GM18951 (cell line): ENCODE data around the gene CENPVL1.
"Not testable (repeated sequence)": the region's sequence is repeated elsewhere in the genome, so short reads cannot be mapped to it uniquely, and the experiment has no call there.

Source experiments
- POLR2A ChIP-seq: IDR thresholded peaks from 4 replicates; pipeline ENCODE4 v1.6.1; 2011; ENCODE audit warnings: mild to moderate bottlenecking; ENCODE audit not compliant: insufficient read length, insufficient read depth; ENCODE audit errors: extremely low read depth
- in situ Hi-C: fragments of 300-500 bp; cut with MboI; formaldehyde crosslinking; loops from one replicate; pipeline ENCODE4 v1.12.0; 2022; ENCODE audit warnings: low sequenced_read_pairs, mixed read lengths, inconsistent platforms; ENCODE audit not compliant: unreplicated experiment

The CENPVL1 gene

DNA sequence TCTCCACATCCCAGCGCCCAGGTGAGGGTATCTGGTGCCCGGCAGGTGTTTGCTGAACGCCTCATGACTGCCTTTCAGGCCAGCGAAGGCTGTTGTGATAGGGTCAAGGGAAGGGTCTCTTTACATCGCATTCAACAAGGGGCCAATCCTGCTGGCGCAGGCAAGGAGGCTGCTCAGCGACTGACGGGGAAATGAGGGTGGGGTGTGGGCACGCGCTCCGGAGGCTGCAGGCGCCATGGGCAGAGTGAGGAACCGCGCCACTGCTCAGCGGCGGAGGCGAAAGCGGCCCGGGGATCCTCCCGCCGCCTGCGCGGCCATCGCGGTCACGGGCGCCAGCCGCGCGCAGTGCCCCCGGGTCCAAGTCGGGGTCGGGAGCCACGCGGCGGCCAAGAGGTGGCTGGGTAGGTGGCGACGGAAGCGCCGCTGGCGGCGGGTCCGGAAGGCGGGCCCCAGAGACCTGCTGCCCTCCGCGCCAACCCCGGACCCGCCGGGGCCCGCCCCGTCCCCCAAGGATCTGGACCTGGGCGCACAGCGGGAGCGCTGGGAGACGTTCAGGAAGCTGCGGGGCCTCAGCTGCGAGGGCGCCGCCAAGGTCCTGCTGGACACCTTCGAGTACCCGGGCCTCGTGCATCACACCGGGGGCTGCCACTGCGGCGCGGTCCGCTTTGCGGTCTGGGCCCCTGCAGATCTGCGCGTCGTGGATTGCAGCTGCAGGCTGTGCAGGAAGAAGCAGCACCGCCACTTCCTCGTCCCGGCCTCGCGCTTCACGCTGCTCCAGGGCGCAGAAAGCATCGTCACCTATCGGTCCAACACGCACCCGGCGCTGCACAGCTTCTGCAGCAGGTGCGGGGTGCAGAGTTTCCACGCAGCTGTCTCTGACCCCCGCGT, at the start of gene CENPVL1:
Gene CENPVL1 (plus strand): TSS at position 236 of the 888 bp plus-strand sequence. CDS start 0 bp downstream, at position 236.
- in situ Hi-C loops, result not testable (repeated sequence)

DNA sequence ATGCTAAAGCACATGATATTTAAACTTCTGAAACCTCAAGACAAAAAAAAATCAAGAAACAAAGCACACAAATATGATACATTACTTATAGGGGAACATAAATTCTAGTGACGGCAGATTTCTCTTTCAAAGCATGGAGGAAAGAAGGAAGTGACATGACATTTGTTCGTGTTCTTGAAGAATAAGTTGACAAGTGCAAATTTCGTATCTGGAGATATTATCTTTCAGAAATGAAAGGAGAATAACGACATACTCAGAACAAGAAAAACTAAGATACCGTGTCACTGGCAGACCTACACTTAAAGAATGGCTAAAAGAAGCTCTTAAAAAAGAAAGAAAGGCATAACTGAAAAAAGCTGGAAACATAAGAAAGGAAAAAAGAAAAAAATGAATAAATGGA, 44.3 kb upstream of the CENPVL1 start:
- in situ Hi-C loops, result no loop called here
- TF ChIP-seq POLR2A, result no peak

DNA sequence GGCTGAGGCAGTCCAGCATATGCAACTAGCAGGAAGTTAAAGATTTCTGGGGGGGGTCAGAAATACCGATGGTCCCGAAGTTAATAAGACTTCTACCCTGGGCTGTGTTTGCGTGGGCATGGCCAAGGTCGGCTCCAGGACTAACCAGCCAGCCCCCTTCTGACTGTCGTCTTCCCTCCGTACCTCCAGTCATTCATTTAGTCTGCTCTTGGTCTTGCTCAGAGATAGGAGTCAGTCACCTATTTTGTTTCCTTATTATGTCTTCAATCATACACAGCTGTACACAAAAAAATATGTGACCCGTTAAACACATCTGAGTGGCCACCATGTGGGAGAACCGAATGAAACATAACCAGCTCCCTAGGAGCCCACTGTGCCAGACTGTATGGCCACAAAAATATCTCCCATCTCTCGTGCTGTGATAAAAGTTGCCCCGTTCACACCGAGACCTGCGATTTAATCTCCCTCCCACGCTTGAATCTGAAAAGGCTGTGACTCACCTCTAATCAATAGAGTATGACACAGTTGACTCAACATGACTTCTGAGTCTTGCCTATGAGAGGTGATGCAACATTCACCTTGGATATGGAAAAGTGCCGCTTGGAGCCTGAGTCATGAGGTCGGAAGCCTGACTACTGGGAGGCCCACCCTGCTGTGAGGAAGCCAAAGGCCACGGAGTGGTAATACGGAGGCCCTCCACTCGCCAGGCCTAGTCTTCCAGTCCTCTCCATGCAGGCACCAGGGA, 30.5 kb upstream of the CENPVL1 start:
- in situ Hi-C loops, result not testable (repeated sequence)

DNA sequence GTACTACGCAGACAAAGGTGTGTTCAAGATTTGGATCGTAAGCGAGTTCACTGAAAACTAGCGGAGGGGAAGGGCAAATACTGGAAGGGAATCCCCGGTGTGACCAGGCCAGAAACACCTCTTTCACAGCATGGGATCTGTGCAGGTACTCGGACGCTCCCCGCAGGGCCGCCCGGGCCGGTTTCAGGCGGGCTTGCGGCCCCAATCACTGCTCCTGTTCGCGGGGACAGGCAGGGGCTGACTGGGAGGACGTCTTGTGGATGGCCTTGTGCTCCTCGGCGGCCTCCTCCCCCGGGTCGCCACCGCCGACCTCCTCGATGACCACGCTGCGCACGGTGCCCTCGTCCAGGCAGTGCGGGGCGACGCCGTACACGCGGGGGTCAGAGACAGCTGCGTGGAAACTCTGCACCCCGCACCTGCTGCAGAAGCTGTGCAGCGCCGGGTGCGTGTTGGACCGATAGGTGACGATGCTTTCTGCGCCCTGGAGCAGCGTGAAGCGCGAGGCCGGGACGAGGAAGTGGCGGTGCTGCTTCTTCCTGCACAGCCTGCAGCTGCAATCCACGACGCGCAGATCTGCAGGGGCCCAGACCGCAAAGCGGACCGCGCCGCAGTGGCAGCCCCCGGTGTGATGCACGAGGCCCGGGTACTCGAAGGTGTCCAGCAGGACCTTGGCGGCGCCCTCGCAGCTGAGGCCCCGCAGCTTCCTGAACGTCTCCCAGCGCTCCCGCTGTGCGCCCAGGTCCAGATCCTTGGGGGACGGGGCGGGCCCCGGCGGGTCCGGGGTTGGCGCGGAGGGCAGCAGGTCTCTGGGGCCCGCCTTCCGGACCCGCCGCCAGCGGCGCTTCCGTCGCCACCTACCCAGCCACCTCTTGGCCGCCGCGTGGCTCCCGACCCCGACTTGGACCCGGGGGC, 28.2 kb upstream of the CENPVL1 start:
- in situ Hi-C loops, result not testable (repeated sequence)

DNA sequence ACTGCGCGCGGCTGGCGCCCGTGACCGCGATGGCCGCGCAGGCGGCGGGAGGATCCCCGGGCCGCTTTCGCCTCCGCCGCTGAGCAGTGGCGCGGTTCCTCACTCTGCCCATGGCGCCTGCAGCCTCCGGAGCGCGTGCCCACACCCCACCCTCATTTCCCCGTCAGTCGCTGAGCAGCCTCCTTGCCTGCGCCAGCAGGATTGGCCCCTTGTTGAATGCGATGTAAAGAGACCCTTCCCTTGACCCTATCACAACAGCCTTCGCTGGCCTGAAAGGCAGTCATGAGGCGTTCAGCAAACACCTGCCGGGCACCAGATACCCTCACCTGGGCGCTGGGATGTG, 27.6 kb upstream of the CENPVL1 start, which contains the start of gene CENPVL2:
Gene CENPVL2 (minus strand): TSS at position 112 of the 343 bp plus-strand sequence. CDS start 0 bp downstream, at position 112.
- in situ Hi-C loops, result not testable (repeated sequence)

DNA sequence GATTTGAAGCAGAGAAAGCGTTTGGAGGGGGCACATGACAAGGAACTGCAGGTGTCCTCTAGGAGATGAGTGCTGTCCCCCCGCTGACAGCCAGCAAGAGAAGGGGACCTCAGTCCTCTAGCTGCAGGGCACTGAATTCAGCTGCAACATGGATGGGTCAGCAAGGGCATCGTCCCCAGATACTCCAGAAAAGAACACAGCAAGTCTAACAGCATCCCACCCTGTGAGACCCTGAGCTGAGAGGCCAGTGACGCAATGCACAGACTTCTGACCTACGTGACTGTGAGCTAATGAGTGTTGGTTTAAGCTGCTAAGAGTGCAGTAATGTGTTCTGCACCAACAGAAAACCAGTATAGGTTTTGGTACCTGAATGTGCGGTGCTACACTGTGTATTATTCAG, 16.1 kb upstream of the CENPVL1 start:
- in situ Hi-C loops, result no loop called here
- no peak for TF ChIP-seq POLR2A

DNA sequence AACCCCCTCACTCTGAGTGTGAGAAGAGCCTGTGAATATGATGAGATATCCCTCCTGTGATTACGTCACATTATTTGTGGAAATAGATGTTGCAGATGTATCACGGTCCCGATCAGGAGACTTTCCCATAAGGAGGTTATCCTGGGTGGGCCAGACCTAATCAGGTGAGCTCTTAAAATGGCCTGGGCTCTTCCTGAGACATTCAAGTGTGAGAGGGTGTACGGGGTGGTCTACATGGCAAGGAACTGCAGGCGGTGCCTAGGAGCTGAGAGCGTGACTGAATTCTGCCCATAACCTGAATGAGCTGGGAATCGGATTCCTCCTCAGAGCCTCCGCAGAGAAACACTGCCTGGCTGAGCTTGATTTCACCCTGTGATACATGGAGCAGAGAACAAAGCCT, 12.9 kb upstream of the CENPVL1 start:
- in situ Hi-C loops, result no loop called here
- TF ChIP-seq POLR2A, result no peak

DNA sequence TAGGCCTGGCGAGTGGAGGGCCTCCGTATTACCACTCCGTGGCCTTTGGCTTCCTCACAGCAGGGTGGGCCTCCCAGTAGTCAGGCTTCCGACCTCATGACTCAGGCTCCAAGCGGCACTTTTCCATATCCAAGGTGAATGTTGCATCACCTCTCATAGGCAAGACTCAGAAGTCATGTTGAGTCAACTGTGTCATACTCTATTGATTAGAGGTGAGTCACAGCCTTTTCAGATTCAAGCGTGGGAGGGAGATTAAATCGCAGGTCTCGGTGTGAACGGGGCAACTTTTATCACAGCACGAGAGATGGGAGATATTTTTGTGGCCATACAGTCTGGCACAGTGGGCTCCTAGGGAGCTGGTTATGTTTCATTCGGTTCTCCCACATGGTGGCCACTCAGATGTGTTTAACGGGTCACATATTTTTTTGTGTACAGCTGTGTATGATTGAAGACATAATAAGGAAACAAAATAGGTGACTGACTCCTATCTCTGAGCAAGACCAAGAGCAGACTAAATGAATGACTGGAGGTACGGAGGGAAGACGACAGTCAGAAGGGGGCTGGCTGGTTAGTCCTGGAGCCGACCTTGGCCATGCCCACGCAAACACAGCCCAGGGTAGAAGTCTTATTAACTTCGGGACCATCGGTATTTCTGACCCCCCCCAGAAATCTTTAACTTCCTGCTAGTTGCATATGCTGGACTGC, 2.8 kb downstream of the CENPVL1 start:
- in situ Hi-C loops, result not testable (repeated sequence)

DNA sequence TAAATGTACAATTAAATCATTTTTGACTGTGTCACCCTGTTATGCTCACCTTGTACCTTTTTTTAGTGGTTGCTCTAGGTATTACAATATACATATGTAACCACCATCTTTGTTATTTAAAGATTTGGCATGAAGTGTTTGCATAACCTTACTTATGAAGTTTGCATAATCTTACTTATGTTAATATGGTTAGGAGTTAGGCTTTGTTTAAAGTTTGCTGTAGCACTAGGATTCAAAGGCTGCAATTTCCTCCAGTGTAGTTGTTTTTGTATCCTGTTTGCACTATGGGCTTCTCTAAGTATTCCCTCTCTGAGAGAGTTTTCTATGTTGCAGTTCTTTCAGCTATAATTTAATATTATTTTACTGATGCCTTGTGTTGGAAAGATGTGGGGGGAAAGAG, 17.9 kb downstream of the CENPVL1 start:
- no peak for TF ChIP-seq POLR2A
- in situ Hi-C loops, result no loop called here

DNA sequence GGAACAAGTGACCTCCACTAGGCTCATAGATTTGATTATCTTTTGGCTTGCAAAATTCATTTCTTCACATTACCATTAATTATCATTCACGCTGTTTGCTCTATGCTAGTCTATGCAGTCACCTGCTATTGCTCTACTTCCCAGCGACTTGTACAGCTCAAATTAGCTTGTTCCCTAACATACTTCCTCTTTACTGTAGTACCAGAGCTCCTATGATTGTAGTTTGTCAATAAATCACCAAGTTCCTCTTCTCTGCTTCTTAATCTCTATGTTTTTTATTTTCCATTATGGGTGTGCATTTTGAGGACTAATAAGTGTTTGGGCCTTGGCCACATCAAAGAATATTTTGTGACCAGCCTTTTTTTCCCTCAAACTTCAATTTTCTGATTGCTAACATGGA, 26.8 kb downstream of the CENPVL1 start:
- in situ Hi-C loops, result no loop called here
- no peak for TF ChIP-seq POLR2A

DNA sequence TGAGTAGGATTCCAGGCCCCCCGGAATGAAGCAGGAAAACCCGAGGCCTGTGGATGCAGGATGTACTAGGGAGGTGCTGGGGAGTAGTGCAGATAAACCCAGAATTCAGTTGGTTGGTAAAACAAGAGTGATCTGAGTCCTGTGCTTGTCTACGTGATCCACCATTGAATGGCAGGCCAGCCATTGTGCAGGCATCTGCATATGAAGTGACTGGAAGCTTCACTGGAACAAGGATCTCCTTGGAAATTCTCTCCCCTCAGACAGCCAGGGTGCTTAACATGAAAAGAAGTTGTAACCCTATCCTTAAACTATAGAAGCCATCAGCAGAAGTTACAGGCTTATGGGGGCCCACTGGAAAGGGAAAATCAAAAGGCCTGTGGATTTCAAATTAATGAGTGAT, 32.3 kb downstream of the CENPVL1 start:
- TF ChIP-seq POLR2A, result no peak
- in situ Hi-C loops, result no loop called here

DNA sequence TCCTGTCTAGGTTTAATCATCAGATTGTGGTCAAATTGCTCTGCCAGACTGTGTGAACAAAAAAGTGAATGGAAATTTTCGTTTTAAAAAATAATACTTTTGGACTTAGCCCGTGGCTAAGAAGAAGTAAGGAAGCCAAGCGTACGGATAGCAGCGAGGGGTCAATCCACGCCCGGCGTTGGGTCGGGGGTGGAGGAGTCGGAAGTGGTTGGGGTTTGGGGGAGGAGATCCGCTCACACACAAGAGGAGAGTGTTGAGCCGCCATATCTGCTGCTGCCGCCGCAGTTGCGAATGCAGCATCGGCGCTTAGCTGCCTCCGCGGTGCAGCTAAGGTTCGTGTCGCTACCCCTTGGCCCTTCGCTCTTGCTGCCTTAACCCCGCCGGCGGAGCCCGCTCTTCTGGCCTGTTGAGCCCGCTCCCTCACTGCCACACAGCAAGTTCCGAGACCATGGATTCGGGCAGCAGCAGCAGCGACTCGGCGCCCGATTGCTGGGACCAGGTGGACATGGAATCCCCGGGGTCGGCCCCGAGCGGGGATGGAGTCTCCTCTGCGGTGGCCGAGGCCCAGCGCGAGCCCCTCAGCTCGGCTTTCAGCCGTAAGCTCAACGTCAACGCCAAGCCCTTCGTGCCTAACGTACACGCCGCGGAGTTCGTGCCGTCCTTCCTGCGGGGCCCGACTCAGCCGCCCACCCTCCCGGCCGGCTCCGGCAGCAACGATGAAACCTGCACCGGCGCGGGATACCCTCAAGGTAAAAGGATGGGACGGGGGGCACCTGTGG, 33.1 kb downstream of the CENPVL1 start, which contains the start of gene GSPT2:
Gene GSPT2 (plus strand): TSS at position 264 of the 779 bp plus-strand sequence. CDS start 185 bp downstream, at position 449.
- in situ Hi-C loops, result no loop called here
- peak; percentile 75 for TF ChIP-seq POLR2A

DNA sequence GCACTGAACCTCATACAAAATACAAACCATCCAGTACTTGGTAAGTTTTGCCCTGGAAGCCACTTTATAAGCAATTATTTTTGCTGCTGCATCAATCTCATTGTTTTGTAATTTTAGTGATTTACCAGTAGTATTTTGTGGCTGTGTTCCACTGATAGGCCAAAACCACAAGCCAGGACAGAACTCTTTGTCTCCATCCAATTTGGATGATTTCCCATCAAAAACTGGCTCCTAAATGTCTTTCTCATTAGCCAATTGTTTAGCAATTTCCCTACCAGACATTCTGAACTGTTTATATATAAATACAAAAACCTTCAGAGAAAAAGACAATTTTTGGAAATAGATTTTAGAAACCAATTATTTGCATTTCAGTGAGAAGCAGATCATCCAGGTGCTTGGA, 37.4 kb downstream of the CENPVL1 start:
- in situ Hi-C loops, result no loop called here
- TF ChIP-seq POLR2A, result no peak
